GM23338 (cell line): Measurements from ENCODE around the gene SLC7A4.

Experiments used
- EZH2 ChIP-seq: fragments of 200-600 bp; sonication (generic); IDR thresholded peaks from one replicate; pipeline ENCODE4 v1.8.0; 2017; ENCODE audit warnings: antibody characterized with exemption, mild to moderate bottlenecking, low read depth; ENCODE audit not compliant: unreplicated experiment
- NANOG ChIP-seq: IDR thresholded peaks from 2 replicates; pipeline ENCODE4 v1.6.1; 2016; ENCODE audit warnings: antibody characterized with exemption, borderline replicate concordance
- POLR2AphosphoS5 ChIP-seq: IDR thresholded peaks from 2 replicates; pipeline ENCODE4 v1.6.1; 2016; ENCODE audit warnings: antibody characterized with exemption, low read depth
- TF ChIP-seq, protein P1 (sequence below), 2 experiments: fragments of 200-600 bp in 1 of 2; sonication (generic) in 1 of 2; conservative IDR thresholded peaks; 2 replicates each; pipeline versions ENCODE4 v1.5.1 to v1.6.1; 2016 to 2017; ENCODE audit warnings: antibody characterized with exemption in 2 of 2, low read depth in 2 of 2, mild to moderate bottlenecking in 2 of 2, moderate library complexity in 1 of 2
- TF ChIP-seq, protein P2 (sequence below): IDR thresholded peaks from 2 replicates; pipeline ENCODE4 v1.6.1; 2016; ENCODE audit warnings: antibody characterized with exemption
- TF ChIP-seq, protein P3 (sequence below): IDR thresholded peaks from one replicate; pipeline ENCODE4 v1.6.1; 2018; ENCODE audit warnings: antibody characterized with exemption; ENCODE audit not compliant: unreplicated experiment

DNA sequence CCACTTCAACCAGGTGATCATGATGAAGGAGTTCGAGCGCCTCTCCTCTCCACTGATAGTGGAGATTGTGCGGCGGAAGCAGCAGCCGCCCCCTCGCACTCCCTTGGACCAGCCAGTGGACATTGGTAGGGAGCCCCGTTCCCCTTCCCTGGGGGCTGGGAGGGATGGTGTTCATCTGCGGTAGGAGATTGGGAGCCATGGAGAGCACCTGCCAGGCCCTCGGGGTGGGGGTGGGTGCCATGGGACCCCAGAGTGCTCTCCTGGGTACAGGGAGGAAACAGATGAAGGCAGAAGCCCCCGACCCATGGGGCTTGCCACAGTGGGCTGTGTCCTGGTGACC, 37.5 kb downstream of the SLC7A4 start:
- TF ChIP-seq EZH2 (no peak), POLR2AphosphoS5 (no peak), NANOG (no peak)
- TF ChIP-seq, protein P1, sequence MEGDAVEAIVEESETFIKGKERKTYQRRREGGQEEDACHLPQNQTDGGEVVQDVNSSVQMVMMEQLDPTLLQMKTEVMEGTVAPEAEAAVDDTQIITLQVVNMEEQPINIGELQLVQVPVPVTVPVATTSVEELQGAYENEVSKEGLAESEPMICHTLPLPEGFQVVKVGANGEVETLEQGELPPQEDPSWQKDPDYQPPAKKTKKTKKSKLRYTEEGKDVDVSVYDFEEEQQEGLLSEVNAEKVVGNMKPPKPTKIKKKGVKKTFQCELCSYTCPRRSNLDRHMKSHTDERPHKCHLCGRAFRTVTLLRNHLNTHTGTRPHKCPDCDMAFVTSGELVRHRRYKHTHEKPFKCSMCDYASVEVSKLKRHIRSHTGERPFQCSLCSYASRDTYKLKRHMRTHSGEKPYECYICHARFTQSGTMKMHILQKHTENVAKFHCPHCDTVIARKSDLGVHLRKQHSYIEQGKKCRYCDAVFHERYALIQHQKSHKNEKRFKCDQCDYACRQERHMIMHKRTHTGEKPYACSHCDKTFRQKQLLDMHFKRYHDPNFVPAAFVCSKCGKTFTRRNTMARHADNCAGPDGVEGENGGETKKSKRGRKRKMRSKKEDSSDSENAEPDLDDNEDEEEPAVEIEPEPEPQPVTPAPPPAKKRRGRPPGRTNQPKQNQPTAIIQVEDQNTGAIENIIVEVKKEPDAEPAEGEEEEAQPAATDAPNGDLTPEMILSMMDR (conservative IDR thresholded peaks at IDR 0.05; ENCODE audit: low read depth in 2 of 2), result no peak
- TF ChIP-seq, protein P2, sequence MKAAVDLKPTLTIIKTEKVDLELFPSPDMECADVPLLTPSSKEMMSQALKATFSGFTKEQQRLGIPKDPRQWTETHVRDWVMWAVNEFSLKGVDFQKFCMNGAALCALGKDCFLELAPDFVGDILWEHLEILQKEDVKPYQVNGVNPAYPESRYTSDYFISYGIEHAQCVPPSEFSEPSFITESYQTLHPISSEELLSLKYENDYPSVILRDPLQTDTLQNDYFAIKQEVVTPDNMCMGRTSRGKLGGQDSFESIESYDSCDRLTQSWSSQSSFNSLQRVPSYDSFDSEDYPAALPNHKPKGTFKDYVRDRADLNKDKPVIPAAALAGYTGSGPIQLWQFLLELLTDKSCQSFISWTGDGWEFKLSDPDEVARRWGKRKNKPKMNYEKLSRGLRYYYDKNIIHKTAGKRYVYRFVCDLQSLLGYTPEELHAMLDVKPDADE, result no peak
- TF ChIP-seq, protein P3, sequence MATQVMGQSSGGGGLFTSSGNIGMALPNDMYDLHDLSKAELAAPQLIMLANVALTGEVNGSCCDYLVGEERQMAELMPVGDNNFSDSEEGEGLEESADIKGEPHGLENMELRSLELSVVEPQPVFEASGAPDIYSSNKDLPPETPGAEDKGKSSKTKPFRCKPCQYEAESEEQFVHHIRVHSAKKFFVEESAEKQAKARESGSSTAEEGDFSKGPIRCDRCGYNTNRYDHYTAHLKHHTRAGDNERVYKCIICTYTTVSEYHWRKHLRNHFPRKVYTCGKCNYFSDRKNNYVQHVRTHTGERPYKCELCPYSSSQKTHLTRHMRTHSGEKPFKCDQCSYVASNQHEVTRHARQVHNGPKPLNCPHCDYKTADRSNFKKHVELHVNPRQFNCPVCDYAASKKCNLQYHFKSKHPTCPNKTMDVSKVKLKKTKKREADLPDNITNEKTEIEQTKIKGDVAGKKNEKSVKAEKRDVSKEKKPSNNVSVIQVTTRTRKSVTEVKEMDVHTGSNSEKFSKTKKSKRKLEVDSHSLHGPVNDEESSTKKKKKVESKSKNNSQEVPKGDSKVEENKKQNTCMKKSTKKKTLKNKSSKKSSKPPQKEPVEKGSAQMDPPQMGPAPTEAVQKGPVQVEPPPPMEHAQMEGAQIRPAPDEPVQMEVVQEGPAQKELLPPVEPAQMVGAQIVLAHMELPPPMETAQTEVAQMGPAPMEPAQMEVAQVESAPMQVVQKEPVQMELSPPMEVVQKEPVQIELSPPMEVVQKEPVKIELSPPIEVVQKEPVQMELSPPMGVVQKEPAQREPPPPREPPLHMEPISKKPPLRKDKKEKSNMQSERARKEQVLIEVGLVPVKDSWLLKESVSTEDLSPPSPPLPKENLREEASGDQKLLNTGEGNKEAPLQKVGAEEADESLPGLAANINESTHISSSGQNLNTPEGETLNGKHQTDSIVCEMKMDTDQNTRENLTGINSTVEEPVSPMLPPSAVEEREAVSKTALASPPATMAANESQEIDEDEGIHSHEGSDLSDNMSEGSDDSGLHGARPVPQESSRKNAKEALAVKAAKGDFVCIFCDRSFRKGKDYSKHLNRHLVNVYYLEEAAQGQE, result no peak
